Measurements from ENCODE around the gene TCEANC2.

DNA sequence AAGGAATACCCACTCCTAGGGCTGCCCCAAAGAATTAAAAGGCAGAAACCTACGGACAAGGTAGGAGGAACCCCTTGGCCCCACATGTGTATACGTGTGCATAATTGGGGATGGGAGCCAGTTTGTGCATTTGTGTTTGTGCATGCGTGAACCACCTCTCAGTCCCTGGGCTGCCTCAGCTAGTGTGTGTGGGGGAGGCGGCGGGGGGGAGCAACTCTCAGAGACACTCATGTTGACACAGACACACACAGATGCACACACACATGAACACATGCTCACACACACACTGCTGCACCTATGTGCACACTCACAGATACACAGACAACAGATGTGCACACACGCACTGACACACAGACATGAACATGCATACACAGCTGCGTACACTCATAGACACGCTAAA is 40.5 kb upstream of the TCEANC2 start:
- TF ChIP-seq, protein P1, sequence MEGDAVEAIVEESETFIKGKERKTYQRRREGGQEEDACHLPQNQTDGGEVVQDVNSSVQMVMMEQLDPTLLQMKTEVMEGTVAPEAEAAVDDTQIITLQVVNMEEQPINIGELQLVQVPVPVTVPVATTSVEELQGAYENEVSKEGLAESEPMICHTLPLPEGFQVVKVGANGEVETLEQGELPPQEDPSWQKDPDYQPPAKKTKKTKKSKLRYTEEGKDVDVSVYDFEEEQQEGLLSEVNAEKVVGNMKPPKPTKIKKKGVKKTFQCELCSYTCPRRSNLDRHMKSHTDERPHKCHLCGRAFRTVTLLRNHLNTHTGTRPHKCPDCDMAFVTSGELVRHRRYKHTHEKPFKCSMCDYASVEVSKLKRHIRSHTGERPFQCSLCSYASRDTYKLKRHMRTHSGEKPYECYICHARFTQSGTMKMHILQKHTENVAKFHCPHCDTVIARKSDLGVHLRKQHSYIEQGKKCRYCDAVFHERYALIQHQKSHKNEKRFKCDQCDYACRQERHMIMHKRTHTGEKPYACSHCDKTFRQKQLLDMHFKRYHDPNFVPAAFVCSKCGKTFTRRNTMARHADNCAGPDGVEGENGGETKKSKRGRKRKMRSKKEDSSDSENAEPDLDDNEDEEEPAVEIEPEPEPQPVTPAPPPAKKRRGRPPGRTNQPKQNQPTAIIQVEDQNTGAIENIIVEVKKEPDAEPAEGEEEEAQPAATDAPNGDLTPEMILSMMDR (IDR thresholded peaks at IDR 0.05) = no peak
- no peak for TF ChIP-seq POLR2AphosphoS5 (IDR thresholded peaks at IDR 0.05)
- TF ChIP-seq POLR2A (IDR thresholded peaks at IDR 0.05) = no peak
